ENCODE data around the gene FAM13A. TPM values are rescaled to one million over a fixed set of nuclear protein-coding genes. Genes with fewer than 3 reads are reported as not detected.
A peak's percentile ranks its signal among the peaks of the same experiment; 100 is the strongest.

The FAM13A gene
- total and polyA plus RNA-seq, 2 of the 8 experiments (the other 6 are each of a cell fraction or from before 2014, with no cell fraction given), result 7.1 to 16.5 TPM

- Histone ChIP-seq H3K27ac (ENCODE audit: low read depth, low read length) (no peak overlapping the region), H3K79me1 (ENCODE audit: low read depth, low read length) (no peaks in the 10 kb centered on the region), H2AFZ (ENCODE audit: low read length) (no peak overlapping the region), H3K36me3 (ENCODE audit: control insufficient read depth in 2 of 4, insufficient read depth in 4 of 4, low read length in 3 of 4) (peaks cover under 1 to 14% (median 11%) of the 10 kb centered on the region in 4 experiments; a peak in 6 of 8 replicates), H2BK12ac (ENCODE audit: low read depth, low read length) (no peak overlapping the region), H2BK120ac (replicated peaks; ENCODE audit: low read depth, low read length) (no peak overlapping the region), H3K4me2 (ENCODE audit: insufficient read depth in 1 of 2, low read depth in 2 of 2, low read length in 2 of 2) (no peak overlapping the region), H4K91ac (replicated peaks; ENCODE audit: insufficient read length, low read length) (no peak overlapping the region), H3K23me2 (ENCODE audit: low read depth, low read length) (no peaks in the 10 kb centered on the region), H2BK20ac (ENCODE audit: low read length) (no peak overlapping the region), H3K4me3 (ENCODE audit: extremely low read depth in 1 of 4, insufficient read depth in 2 of 4, low read depth in 3 of 4, low read length in 4 of 4) (no peak overlapping the region), H2AK5ac (ENCODE audit: low read depth, low read length) (no peak overlapping the region), H4K8ac (ENCODE audit: extremely low read depth, insufficient read depth, low read length) (no peak overlapping the region), H3K9me3 (ENCODE audit: insufficient read depth in 2 of 2, low read depth in 1 of 2, low read length in 1 of 2) (no peaks in the 10 kb centered on the region), H3K4ac (replicated peaks; ENCODE audit: insufficient read length, low read depth, low read length) (no peak overlapping the region), H3K14ac (ENCODE audit: insufficient read length) (no peak overlapping the region), H3K4me1 (replicated peaks in 1 of 4; ENCODE audit: control insufficient read depth in 3 of 4, insufficient read depth in 4 of 4, low read length in 3 of 4) (peaks cover 0 to 12% (median 3%) of the 10 kb centered on the region in 4 experiments; a peak in 4 of 7 replicates), H2BK5ac (ENCODE audit: low read depth, low read length) (no peak overlapping the region), H4K20me1 (replicated peaks in 1 of 2; ENCODE audit: control insufficient read depth in 1 of 2, insufficient read depth in 2 of 2, low read length in 2 of 2) (no peaks in the 10 kb centered on the region), H4K5ac (ENCODE audit: insufficient read length, low read depth, low read length) (no peak overlapping the region), H3K56ac (replicated peaks; ENCODE audit: insufficient read length, low read depth, low read length) (no peak overlapping the region), H3K79me2 (ENCODE audit: control insufficient read depth in 1 of 2, insufficient read depth in 2 of 2, low read length in 2 of 2) (no peaks in the 10 kb centered on the region), H3K18ac (ENCODE audit: extremely low read depth, low read length) (no peak overlapping the region), H3K27me3 (replicated peaks in 1 of 4; ENCODE audit: control insufficient read depth in 3 of 4, extremely low read depth in 1 of 4, insufficient read depth in 3 of 4, low read length in 3 of 4) (no peaks in the 10 kb centered on the region), H3K9ac (replicated peaks in 1 of 4; ENCODE audit: extremely low read depth in 1 of 4, low read depth in 3 of 4, low read length in 3 of 4) (peak overlapping the region in 1 of 4 experiments; percentile 34; a peak in 1 of 7 replicates), H2BK15ac (ENCODE audit: low read length) (no peak overlapping the region), H3K23ac (ENCODE audit: insufficient read length) (no peak overlapping the region)
- ChIA-PET CTCF (ENCODE audit: partially characterized antibody) (interaction anchor here (1.6 to 1.9 kb wide), 2 partner anchors 11 to 37 kb away, joined by 6 to 9 read pairs; no protein-coding TSS in a partner anchor), POLR2A (ENCODE audit: partially characterized antibody) (no interaction called here)
- no peak for FAIRE-seq
- WGBS, 2 experiments (ENCODE audit: extremely low coverage in 1 of 2, insufficient coverage in 1 of 2, insufficient read length in 1 of 2, insufficient replicate concordance in 2 of 2, low coverage in 1 of 2, low lambda C conversion rate in 2 of 2, missing lambda C conversion rate in 1 of 2), result 100% methylated on average over 3 of the region's 3 CpGs; no CpG with 5 or more reads in 1 of the 2 experiments
- DNase-seq (ENCODE audit: low read depth in 1 of 2, low spot score in 2 of 2), result no peak
- TF ChIP-seq NANOG (IDR thresholded peaks at IDR 0.05; ENCODE audit: insufficient read depth, low read depth, low read length, poor library complexity, severe bottlenecking), result no peak
- no peak for TF ChIP-seq FOSL1 (IDR thresholded peaks at IDR 0.05; ENCODE audit: insufficient read depth, low read depth, low read length)
- no peak for TF ChIP-seq ATF2 (IDR thresholded peaks at IDR 0.05; ENCODE audit: low read length)
- TF ChIP-seq HDAC2 (IDR thresholded peaks at IDR 0.05; ENCODE audit: borderline replicate concordance in 1 of 2, low read depth in 2 of 2, low read length in 2 of 2), result no peak
- no peak for TF ChIP-seq CBX5 (IDR thresholded peaks at IDR 0.05; ENCODE audit: low read depth, low read length)
- TF ChIP-seq SIN3A (conservative IDR thresholded peaks at IDR 0.05 in 1 of 2, IDR thresholded peaks at IDR 0.05 in 1 of 2; ENCODE audit: low read depth in 1 of 2, low read length in 2 of 2), result no peak
- TF ChIP-seq TEAD4 (IDR thresholded peaks at IDR 0.05; ENCODE audit: low read depth, low read length), result no peak
- TF ChIP-seq SAP30 (IDR thresholded peaks at IDR 0.05; ENCODE audit: insufficient read depth, insufficient replicate concordance, low read length), result no peak
- TF ChIP-seq MAX (IDR thresholded peaks at IDR 0.05), result no peak
- no peak for TF ChIP-seq SIRT6 (IDR thresholded peaks at IDR 0.05; ENCODE audit: low read length)
- no peak for TF ChIP-seq POLR2A (IDR thresholded peaks at IDR 0.05; ENCODE audit: control extremely low read depth in 1 of 2, low read depth in 2 of 2, low read length in 2 of 2)
Measured at GRCh38 chr4:88743696-88744095, 313.3 kb downstream of the FAM13A start.

All from H1 (cell line).